IPS-20b (cell line): ENCODE data around the gene ELOF1.
"Not testable (repeated sequence)": the region's sequence is repeated elsewhere in the genome, so short reads cannot be mapped to it uniquely, and the experiment has no call there.

Experiments used
- H3K27ac ChIP-seq: one replicate; pipeline ENCODE4 v1.5.1; 2013; ENCODE audit warnings: low read length
- H3K27me3 ChIP-seq: 2 replicates; pipeline ENCODE4 v1.6.1; 2013; ENCODE audit warnings: mild to moderate bottlenecking, low read length, inconsistent platforms; ENCODE audit not compliant: insufficient read depth
- H3K36me3 ChIP-seq: 2 replicates; pipeline ENCODE4 v1.6.1; 2013; ENCODE audit warnings: low read depth, mild to moderate bottlenecking, inconsistent platforms, low read length, moderate library complexity; ENCODE audit not compliant: insufficient read depth
- H3K4me1 ChIP-seq: 2 replicates; pipeline ENCODE4 v1.6.1; 2013; ENCODE audit warnings: mild to moderate bottlenecking, control low read depth, inconsistent platforms, low read length, moderate library complexity; ENCODE audit not compliant: insufficient read depth
- H3K4me3 ChIP-seq: 2 replicates; pipeline ENCODE4 v1.5.1; 2013; ENCODE audit warnings: mild to moderate bottlenecking, low read length, inconsistent platforms
- H3K9ac ChIP-seq: 2 replicates; pipeline ENCODE4 v1.6.1; 2013; ENCODE audit warnings: low read depth, mild to moderate bottlenecking, inconsistent platforms, low read length, moderate library complexity
- H3K9me3 ChIP-seq: 2 replicates; pipeline ENCODE4 v1.6.1; 2013; ENCODE audit warnings: mild to moderate bottlenecking, low read depth, low read length, inconsistent platforms; ENCODE audit not compliant: insufficient read depth

ELOF1 gene

DNA sequence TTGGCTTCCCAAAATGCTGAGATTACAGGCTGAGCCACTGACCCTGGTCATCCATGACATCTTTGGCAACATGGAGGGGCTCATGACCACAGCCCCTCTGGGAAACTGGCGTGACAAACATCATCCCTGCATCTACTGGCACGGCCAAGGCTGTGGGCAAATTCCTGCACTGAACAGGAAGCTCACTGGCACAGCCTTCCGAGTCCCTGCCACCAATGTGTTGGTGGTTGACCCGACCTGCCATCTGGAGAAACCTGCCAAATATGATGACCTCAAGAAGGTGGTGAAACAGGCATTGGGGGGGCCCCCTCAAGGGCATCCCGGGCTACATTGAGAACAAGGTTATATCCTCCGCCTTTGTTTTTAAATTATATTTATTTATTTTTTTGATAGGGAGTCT, 27.3 kb upstream of the ELOF1 start:
- no peaks in the 10 kb centered on the region for H3K36me3 ChIP-seq
- no peaks in the 10 kb centered on the region for H3K4me1 ChIP-seq
- H3K27ac ChIP-seq: no peak overlapping the region
- H3K4me3 ChIP-seq: no peak overlapping the region
- no peak overlapping the region for H3K9ac ChIP-seq
- H3K9me3 ChIP-seq: no peaks in the 10 kb centered on the region
- no peaks in the 10 kb centered on the region for H3K27me3 ChIP-seq

DNA sequence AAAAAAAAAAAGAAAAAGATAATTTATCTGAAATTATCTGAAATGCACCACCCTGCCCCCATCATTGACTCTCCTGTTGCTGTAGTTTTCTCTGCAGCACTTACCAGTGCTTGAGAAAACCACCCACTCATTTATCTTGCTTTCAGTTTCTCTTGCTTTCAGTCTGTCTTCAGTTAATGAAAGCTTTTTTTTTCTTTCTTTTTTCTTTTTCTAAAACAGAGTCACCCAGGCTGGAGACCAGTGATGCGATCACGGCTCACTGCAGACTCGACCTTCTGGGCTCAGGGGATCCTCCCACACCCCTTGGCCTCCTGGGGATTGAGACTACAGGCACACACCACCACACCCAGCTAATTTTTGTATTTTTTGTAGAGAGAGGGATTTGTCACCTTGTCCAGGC, 22.7 kb upstream of the ELOF1 start:
- Histone ChIP-seq H3K27me3 (peaks cover 13% of the 10 kb centered on the region; the same call in 1 of the 2 replicates), H3K4me3 (no peak overlapping the region), H3K9me3 (no peaks in the 10 kb centered on the region), H3K4me1 (no peaks in the 10 kb centered on the region; the same call in 1 of the 2 replicates), H3K27ac (no peak overlapping the region), H3K9ac (no peak overlapping the region), H3K36me3 (no peaks in the 10 kb centered on the region)

- Histone ChIP-seq H3K9me3 (no peaks in the 10 kb centered on the region), H3K27me3 (peaks cover 13% of the 10 kb centered on the region; the same call in 1 of the 2 replicates), H3K36me3 (no peaks in the 10 kb centered on the region), H3K27ac (no peak overlapping the region), H3K9ac (no peak overlapping the region), H3K4me1 (no peaks in the 10 kb centered on the region; the same call in 1 of the 2 replicates), H3K4me3 (no peak overlapping the region)
Observed at GRCh38 chr19:11580116-11580515, 21.1 kb upstream of the ELOF1 start.

DNA sequence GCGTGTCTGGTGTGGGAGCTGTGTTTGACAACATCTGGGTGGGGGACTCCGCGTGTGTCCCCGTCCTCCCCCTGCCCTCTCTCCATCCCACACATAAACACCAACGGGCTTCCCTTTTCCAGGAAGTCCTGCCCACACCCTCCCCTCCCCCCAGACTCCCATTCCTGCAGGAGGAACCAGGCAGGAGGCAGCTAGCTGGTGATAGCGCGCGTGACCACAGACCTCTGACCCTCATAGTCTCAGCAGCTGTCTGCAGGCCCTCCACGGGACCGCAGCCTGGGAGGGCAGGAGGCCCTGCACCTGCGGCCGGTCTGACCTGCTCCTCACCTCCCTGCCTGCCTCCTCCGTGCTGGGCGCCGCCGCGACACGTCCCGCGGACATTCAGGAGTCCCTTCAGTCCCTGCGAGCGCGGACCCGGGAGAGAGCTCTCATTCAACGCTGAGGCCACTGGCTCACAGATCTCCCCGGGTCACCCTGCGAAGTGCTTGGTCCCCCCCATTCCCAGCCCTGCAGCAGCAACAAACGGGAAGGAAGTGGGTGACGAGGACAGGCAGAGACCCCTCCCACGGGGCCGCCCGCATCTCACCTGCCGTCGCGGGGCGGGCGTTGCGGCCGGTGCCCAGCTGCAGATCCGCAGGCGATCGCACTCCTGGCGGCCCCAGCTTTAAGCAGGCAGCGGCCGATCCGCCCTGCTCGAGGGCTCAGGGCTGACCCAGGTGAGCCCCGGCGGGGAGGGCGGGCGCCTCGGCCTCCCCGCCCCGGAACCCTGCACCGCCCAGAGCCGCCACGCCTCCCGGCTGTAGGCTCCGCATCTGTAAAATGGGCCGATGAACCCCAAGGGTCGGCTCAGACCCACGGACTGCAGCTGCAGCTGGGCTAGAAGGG, 19.5 kb upstream of the ELOF1 start:
- H3K4me3 ChIP-seq: peak overlapping the region; percentile 66; the same call in 1 of the 2 replicates
- H3K9ac ChIP-seq: peak overlapping the region; percentile 45; the same call in 1 of the 2 replicates
- no peaks in the 10 kb centered on the region; the same call in 1 of the 2 replicates for H3K4me1 ChIP-seq
- no peaks in the 10 kb centered on the region for H3K9me3 ChIP-seq
- no peak overlapping the region for H3K27ac ChIP-seq
- H3K36me3 ChIP-seq: no peaks in the 10 kb centered on the region
- peaks cover 13% of the 10 kb centered on the region; the same call in 1 of the 2 replicates for H3K27me3 ChIP-seq

- Histone ChIP-seq H3K9me3 (no peaks in the 10 kb centered on the region), H3K9ac (peak within 1 kb of the TSS; percentile 45; the same call in 1 of the 2 replicates), H3K4me3 (peak within 1 kb of the TSS; percentile 66; the same call in 1 of the 2 replicates), H3K27me3 (peaks cover 13% of the 10 kb centered on the region; the same call in 1 of the 2 replicates), H3K36me3 (no peaks in the 10 kb centered on the region), H3K27ac (no peak within 1 kb of the TSS), H3K4me1 (no peaks in the 10 kb centered on the region; the same call in 1 of the 2 replicates)
Observed at GRCh38 chr19:11577451-11578257, 18.6 kb upstream of the ELOF1 start, which contains the start of gene ACP5. ACP5 (minus strand) TSS chr19:11577645; CDS start chr19:11577317, 328 bp downstream.

GRCh38 chr19:11576227-11576626, 17.2 kb upstream of the ELOF1 start:
- Histone ChIP-seq H3K36me3 (no peaks in the 10 kb centered on the region), H3K9me3 (no peaks in the 10 kb centered on the region), H3K27ac (no peak overlapping the region), H3K4me1 (no peaks in the 10 kb centered on the region; the same call in 1 of the 2 replicates), H3K9ac (no peak overlapping the region), H3K4me3 (no peak overlapping the region), H3K27me3 (peaks cover 13% of the 10 kb centered on the region; the same call in 1 of the 2 replicates)

DNA sequence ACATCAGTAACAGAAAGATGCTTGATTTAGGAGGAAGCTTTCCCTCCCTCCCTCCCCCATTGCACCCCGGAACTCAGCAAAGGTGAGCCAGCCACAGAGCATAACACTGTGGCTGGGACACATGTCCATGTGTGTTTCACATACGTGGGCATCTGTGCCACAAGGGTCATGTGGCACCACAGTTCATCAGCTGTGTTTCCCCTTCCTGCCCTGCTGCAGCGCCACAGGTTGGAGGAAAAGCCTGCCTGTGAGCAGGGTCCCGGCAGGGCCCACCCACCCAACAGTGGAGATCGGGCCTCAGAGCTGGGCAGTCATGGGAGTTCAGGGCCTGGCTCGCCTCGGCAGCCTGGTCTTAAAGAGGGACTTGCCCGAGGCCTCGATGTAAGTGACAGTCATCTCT, 15.7 kb upstream of the ELOF1 start:
- no peaks in the 10 kb centered on the region; the same call in 1 of the 2 replicates for H3K4me1 ChIP-seq
- no peak overlapping the region for H3K9ac ChIP-seq
- peaks cover 13% of the 10 kb centered on the region; the same call in 1 of the 2 replicates for H3K27me3 ChIP-seq
- no peaks in the 10 kb centered on the region for H3K36me3 ChIP-seq
- H3K27ac ChIP-seq: no peak overlapping the region
- no peak overlapping the region for H3K4me3 ChIP-seq
- H3K9me3 ChIP-seq: no peaks in the 10 kb centered on the region

- H3K27ac ChIP-seq, H3K4me3 ChIP-seq, H3K36me3 ChIP-seq, H3K9me3 ChIP-seq, H3K9ac ChIP-seq, H3K4me1 ChIP-seq, H3K27me3 ChIP-seq: not testable (repeated sequence)
Observed at GRCh38 chr19:11573763-11574162, 14.7 kb upstream of the ELOF1 start.

GRCh38 chr19:11573354-11573753, 14.3 kb upstream of the ELOF1 start:
- not testable (repeated sequence) for H3K9me3 ChIP-seq, H3K4me1 ChIP-seq, H3K4me3 ChIP-seq, H3K36me3 ChIP-seq, H3K27ac ChIP-seq, H3K27me3 ChIP-seq, H3K9ac ChIP-seq

GRCh38 chr19:11570039-11570462, 11.0 kb upstream of the ELOF1 start:
- H3K9ac ChIP-seq: no peak overlapping the region

GRCh38 chr19:11566164-11566563, 7.1 kb upstream of the ELOF1 start:
- Histone ChIP-seq H3K9me3 (no peaks in the 10 kb centered on the region), H3K4me1 (no peaks in the 10 kb centered on the region), H3K4me3 (no peak overlapping the region), H3K27me3 (no peaks in the 10 kb centered on the region), H3K9ac (no peak overlapping the region), H3K36me3 (no peaks in the 10 kb centered on the region), H3K27ac (no peak overlapping the region)

More at GRCh38 chr19:11570039-11570462, 11.0 kb upstream of the ELOF1 start:
- no peaks in the 10 kb centered on the region for H3K4me1 ChIP-seq
- no peaks in the 10 kb centered on the region for H3K36me3 ChIP-seq
- H3K4me3 ChIP-seq: no peak overlapping the region
- no peak overlapping the region for H3K27ac ChIP-seq
- no peaks in the 10 kb centered on the region for H3K27me3 ChIP-seq
- H3K9me3 ChIP-seq: no peaks in the 10 kb centered on the region
